HG02588 (cell line): ENCODE data around the gene MRPS18B.

Experiments
- ATAC-seq: cut with Tn5 transposase; IDR thresholded peaks from one replicate; pipeline ENCODE4 v1.9.1; 2021; ENCODE audit warnings: mild to moderate bottlenecking, moderate library complexity; ENCODE audit not compliant: unreplicated experiment

The MRPS18B gene

GRCh38 chr6:30601815-30602641 is 15.6 kb upstream of the MRPS18B start:
- no peak for ATAC-seq

GRCh38 chr6:30603961-30604360 is 13.7 kb upstream of the MRPS18B start:
- ATAC-seq, result no peak

GRCh38 chr6:30610065-30610464 is 7.6 kb upstream of the MRPS18B start:
- ATAC-seq, result no peak

- no peak for ATAC-seq
Observed at GRCh38 chr6:30611150-30611855, 6.3 kb upstream of the MRPS18B start.

- ATAC-seq, result no peak
Observed at GRCh38 chr6:30611856-30612194, 5.8 kb upstream of the MRPS18B start.

GRCh38 chr6:30612213-30612612 is 5.4 kb upstream of the MRPS18B start:
- no peak for ATAC-seq

- ATAC-seq, result no peak
Observed at GRCh38 chr6:30612687-30613248, 4.9 kb upstream of the MRPS18B start.

- no peak for ATAC-seq
Observed at GRCh38 chr6:30613251-30614043, 4.2 kb upstream of the MRPS18B start.

- ATAC-seq, result no peak
Observed at GRCh38 chr6:30614044-30614842, 3.4 kb upstream of the MRPS18B start.

- no peak for ATAC-seq
Observed at GRCh38 chr6:30614843-30615218, 2.8 kb upstream of the MRPS18B start.

- no peak for ATAC-seq
Observed at GRCh38 chr6:30615219-30615957, 2.3 kb upstream of the MRPS18B start.

- ATAC-seq, result no peak
Observed at GRCh38 chr6:30615958-30616810, 1.5 kb upstream of the MRPS18B start.

- ATAC-seq, result peak; percentile 77
Observed at GRCh38 chr6:30616811-30617564, 652 bp upstream of the MRPS18B start, which contains the start of gene PPP1R10. Gene PPP1R10, minus strand, starts transcription at chr6:30617243. Its CDS starts 7,299 bp downstream, at chr6:30609944.

GRCh38 chr6:30618270-30618797 is 694 bp downstream of the MRPS18B start:
- no peak for ATAC-seq

GRCh38 chr6:30619561-30619960 is 1.9 kb downstream of the MRPS18B start:
- no peak for ATAC-seq

- ATAC-seq, result no peak
Observed at GRCh38 chr6:30625511-30625910, 7.9 kb downstream of the MRPS18B start.

- peak; percentile 86 for ATAC-seq
Observed at GRCh38 chr6:30626484-30627366, 9.1 kb downstream of the MRPS18B start, which contains the start of gene ATAT1. Gene ATAT1, plus strand, starts transcription at chr6:30626874.
